Fibroblast of the aortic adventitia (primary cell): ENCODE data around the gene DSN1. TPM values are rescaled to one million over a fixed set of nuclear protein-coding genes. Genes with fewer than 3 reads are reported as not detected.
"Not testable (repeated sequence)": the region's sequence is repeated elsewhere in the genome, so short reads cannot be mapped to it uniquely, and the experiment has no call there.

ENCODE experiments used
- DNase-seq: peaks from one replicate; pipeline ENCODE4 v3.0.0-alpha.2; 2010; ENCODE audit warnings: low read depth
- H3K4me3 ChIP-seq: 2 replicates; pipeline ENCODE4 v1.5.1; 2011; ENCODE audit warnings: low read depth, mild to moderate bottlenecking, control low read depth, low read length, moderate library complexity
- total RNA-seq: library from RNA; depleted of rRNA; stranded (reverse); fragments of >200 nt; gene quantifications from 2 replicates; pipeline ENCODE4 v1.2.3, GENCODE V29; 2012; ENCODE audit warnings: low replicate concordance
- TF ChIP-seq, protein P1 (sequence below): IDR thresholded peaks from 2 replicates; pipeline ENCODE4 v1.5.1; 2011; ENCODE audit warnings: mild to moderate bottlenecking, low read length, control low read depth, inconsistent platforms; ENCODE audit not compliant: insufficient read depth

Gene DSN1
- total RNA-seq, 1 donor = 40.4 TPM

GRCh38 chr20:36806049-36806448, 32.5 kb upstream of the DSN1 start:
- DNase-seq = no peak
- H3K4me3 ChIP-seq = no peak overlapping the region
- TF ChIP-seq, protein P1, sequence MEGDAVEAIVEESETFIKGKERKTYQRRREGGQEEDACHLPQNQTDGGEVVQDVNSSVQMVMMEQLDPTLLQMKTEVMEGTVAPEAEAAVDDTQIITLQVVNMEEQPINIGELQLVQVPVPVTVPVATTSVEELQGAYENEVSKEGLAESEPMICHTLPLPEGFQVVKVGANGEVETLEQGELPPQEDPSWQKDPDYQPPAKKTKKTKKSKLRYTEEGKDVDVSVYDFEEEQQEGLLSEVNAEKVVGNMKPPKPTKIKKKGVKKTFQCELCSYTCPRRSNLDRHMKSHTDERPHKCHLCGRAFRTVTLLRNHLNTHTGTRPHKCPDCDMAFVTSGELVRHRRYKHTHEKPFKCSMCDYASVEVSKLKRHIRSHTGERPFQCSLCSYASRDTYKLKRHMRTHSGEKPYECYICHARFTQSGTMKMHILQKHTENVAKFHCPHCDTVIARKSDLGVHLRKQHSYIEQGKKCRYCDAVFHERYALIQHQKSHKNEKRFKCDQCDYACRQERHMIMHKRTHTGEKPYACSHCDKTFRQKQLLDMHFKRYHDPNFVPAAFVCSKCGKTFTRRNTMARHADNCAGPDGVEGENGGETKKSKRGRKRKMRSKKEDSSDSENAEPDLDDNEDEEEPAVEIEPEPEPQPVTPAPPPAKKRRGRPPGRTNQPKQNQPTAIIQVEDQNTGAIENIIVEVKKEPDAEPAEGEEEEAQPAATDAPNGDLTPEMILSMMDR = no peak

GRCh38 chr20:36805396-36805795, 31.8 kb upstream of the DSN1 start:
- H3K4me3 ChIP-seq = no peak overlapping the region
- no peak for DNase-seq
- TF ChIP-seq, protein P1 = no peak

DNA sequence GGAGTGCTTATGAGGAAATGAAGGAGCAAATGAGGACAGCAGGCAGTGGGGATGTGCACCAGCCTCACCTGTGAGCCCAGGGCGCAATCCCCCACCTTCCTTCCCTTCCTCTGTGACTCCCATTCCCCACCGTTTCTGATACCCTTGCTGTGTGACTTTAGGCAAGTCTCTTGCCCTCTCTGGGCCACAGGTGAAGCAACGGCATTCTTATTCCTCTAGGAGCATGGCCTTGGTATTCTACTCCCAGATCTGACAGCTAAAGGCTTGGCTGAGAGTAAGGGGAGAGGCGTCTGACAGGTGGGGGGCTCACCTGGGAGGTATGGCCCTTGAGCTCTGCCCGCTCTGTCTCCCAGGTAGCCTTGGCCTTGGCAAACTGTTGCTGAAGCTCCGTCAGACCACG, 30.9 kb upstream of the DSN1 start:
- H3K4me3 ChIP-seq = no peak overlapping the region
- DNase-seq = no peak
- TF ChIP-seq, protein P1 = no peak

- peak; percentile 66 for DNase-seq
- TF ChIP-seq, protein P1 = no peak
- no peak overlapping the region for H3K4me3 ChIP-seq
Observed at GRCh38 chr20:36802326-36803222, 29.0 kb upstream of the DSN1 start.

GRCh38 chr20:36800410-36800809, 26.8 kb upstream of the DSN1 start:
- no peak for DNase-seq

DNA sequence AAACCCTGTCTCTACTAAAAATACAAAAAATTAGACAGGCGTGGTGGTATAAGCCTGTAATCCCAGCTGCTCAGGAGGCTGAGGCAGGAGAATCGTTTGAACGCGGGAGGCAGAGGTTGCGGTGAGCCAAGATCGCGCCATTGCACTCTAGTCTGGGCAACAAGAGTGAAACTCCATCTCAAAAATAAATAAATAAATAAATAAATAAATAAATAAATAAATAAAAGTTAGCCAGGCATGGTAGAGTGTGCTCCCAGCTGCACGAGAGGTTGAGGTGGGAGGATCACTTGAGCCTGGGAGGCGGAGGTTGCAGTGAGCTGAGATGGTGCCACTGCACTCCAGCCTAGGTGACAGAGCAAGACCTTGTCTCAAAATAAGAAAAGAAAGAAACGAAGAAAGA, 25.8 kb upstream of the DSN1 start:
- not testable (repeated sequence) for DNase-seq, H3K4me3 ChIP-seq

More at GRCh38 chr20:36800410-36800809, 26.8 kb upstream of the DSN1 start:
- no peak overlapping the region for H3K4me3 ChIP-seq
- TF ChIP-seq, protein P1 = no peak

- TF ChIP-seq, protein P1 = no peak
- no peak for DNase-seq
- no peak overlapping the region for H3K4me3 ChIP-seq
Observed at GRCh38 chr20:36796875-36797274, 23.3 kb upstream of the DSN1 start.
